Adrenal gland (tissue), 5 donors: Measurements from ENCODE around the gene MRPL21.

ENCODE experiments used
- POLR2A ChIP-seq, 2 donors: fragments of 450-650 bp; IDR thresholded peaks; one replicate each; pipeline ENCODE4 v1.6.1; 2017; ENCODE audit warnings: antibody characterized with exemption in 2 of 2, mild to moderate bottlenecking in 2 of 2, moderate library complexity in 1 of 2
- TF ChIP-seq, protein P1 (sequence below), 6 experiments: fragments of 450-650 bp in 4 of 6; fragments of 200-600 bp in 2 of 6; sonication (generic) in 1 of 6; IDR thresholded peaks; 1 replicate in 5 of 6; 2 replicates in 1 of 6; pipeline versions ENCODE4 v1.5.1 to v1.8.0; 2016 to 2021; ENCODE audit warnings: antibody characterized with exemption in 6 of 6, mild to moderate bottlenecking in 2 of 6, moderate library complexity in 1 of 6
- donor health status: DM: no; HTN: no; CAD: no.

GRCh38 chr11:68940651-68941323, 37.2 kb upstream of the MRPL21 start:
- TF ChIP-seq POLR2A (IDR thresholded peaks at IDR 0.05), result no peak
- TF ChIP-seq, protein P1, sequence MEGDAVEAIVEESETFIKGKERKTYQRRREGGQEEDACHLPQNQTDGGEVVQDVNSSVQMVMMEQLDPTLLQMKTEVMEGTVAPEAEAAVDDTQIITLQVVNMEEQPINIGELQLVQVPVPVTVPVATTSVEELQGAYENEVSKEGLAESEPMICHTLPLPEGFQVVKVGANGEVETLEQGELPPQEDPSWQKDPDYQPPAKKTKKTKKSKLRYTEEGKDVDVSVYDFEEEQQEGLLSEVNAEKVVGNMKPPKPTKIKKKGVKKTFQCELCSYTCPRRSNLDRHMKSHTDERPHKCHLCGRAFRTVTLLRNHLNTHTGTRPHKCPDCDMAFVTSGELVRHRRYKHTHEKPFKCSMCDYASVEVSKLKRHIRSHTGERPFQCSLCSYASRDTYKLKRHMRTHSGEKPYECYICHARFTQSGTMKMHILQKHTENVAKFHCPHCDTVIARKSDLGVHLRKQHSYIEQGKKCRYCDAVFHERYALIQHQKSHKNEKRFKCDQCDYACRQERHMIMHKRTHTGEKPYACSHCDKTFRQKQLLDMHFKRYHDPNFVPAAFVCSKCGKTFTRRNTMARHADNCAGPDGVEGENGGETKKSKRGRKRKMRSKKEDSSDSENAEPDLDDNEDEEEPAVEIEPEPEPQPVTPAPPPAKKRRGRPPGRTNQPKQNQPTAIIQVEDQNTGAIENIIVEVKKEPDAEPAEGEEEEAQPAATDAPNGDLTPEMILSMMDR (IDR thresholded peaks at IDR 0.05), result no peak
